Right kidney (tissue), 1 donor: ENCODE measurements around the gene TIMP4.

ENCODE experiments used
- DNase-seq: peaks from one replicate; pipeline ENCODE4 v3.0.0-alpha.2; 2016

The TIMP4 gene

DNA sequence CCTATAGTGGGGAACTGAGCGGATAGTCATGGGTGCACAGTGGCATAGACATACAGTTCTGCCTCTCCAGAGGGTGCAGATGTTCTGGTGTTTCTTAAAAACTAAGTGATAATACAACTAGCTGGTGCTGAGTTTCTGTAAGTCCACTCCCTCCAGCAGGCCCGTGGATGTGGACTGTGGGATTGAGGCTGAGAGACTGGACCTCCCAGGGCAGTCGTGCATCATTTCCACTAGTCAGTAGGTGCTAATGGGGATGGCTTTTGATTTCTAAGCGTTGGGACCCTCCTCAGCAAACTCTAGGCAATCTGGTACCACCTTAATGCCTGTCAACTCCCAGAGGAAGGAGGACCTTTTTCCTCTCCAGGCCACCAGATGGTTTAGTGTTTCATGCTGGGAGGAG is 27.3 kb upstream of the TIMP4 start:
- no peak for DNase-seq

DNA sequence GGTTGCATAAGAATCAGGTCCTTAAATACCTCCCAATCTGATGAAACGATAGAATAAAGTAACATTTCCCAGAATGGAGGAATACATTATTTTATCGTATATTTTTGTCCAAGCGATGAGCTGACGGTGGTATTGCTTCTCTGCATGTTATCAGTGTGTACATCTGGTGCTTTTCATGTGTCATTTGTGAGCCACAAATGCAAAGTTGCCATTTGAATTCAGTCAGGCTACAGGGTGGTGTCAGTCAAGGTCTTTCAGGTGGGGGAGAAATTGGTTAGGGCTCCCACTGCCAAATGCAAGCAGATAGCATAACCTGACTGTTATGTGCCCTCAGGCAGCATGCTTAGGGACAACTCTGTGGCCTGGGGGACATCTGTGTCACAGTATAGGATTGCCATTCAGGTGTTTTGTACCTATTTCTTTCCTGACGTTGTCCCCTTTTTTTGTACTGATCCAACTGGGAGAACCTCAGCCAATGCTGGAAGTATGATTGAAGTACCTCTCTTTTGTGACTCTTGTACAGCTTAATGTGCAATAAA is 26.5 kb upstream of the TIMP4 start:
- DNase-seq, result no peak

GRCh38 chr3:12184541-12184940 is 25.8 kb upstream of the TIMP4 start:
- no peak for DNase-seq

GRCh38 chr3:12182687-12183441 is 24.2 kb upstream of the TIMP4 start:
- peak; percentile 12 for DNase-seq

GRCh38 chr3:12181806-12182205 is 23.1 kb upstream of the TIMP4 start:
- no peak for DNase-seq

DNA sequence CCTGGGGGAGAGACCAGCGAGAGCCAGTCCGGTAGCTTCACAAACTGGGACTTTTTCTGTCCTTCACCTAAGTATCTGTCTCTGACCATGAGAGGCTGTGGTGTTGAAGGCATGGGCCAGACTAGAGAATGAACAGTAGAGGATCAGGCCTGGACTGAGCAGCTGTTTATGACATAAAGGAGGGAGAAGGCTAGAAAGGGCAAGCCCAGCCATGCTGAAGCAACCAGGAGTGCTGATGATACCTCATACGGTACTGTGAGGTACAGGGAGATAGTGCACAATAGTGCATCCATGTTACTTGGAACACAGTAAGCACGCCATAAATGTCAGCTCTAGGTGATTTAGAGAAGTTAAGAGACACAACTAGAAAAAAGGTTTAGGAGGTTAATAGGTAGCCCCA is 22.6 kb upstream of the TIMP4 start:
- DNase-seq, result no peak

DNA sequence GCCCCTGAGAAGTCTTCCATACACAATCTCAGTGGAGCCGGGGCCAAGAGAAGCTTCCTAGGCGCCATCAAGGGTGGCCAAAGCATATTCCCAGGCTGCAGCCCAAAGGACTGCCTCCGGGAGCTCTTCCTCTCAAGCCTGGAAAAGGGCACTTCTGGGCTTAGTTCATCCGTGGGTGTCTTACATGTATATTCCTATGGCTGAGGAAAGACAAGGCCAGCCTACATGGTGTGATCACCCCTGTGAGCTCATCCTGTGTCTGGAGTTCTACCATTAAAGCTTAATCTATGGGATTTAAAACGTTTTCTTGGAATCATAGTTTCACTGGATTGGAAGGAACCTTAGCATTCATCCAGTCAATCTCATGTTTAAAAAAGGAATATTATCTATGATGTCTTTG is 21.9 kb upstream of the TIMP4 start:
- no peak for DNase-seq

DNA sequence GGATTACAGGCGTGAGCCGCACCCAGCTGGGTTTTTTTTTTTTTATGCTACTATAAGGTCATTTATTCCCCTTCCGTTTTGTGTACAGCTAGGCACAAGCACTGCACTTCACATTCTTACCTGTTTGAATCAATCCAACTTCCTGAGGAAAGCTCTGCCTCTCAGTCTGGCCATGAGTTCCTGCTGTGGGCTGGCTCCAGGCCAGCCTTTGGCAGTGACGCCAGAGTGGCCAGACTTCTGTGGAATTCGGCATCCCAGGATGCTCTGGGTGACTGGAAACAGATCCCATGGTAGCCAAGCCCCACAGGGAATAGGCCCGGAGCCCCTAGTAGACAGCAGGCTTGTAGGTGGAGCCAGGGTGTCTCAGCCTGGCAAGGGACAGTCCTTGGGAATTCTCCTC is 21.5 kb upstream of the TIMP4 start:
- DNase-seq, result no peak

- DNase-seq, result no peak
These were observed 20.7 kb upstream of the TIMP4 start for GRCh38 chr3:12179441-12179840.

DNA sequence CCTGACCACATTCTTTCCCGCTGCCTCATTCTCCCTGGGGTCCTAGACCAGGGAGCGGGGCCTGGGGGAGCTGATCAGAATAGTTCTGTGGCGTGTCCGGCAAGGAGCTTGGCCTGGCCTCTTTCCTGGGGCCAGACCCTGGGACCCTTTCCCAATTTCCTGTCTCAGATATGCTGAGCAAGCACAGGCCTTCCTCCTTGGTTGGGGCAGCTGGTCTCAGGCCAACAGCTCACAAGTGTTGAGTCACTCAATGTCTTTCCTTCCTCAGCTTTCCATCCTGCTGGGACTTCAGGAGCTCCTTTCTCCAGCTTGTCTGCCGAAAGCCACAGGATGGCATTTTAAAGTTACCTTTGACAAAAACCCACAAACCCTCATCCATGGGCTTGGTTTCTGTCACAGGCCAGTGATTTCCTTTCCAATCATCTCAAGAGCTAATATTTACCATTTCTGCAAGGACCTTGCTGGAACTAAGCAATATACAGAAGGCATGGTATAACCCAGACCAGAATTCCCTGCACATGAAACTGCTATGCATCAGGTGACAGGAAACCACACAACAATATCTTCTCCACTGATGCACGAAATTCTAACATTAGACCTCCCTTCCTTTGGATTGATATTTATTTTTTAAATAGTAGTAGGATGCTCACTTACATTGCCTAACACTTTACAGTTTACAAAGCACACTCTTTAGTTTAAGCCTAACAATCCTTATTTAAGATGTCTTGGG is 19.5 kb upstream of the TIMP4 start:
- no peak for DNase-seq

- DNase-seq, result no peak
These were observed 18.4 kb upstream of the TIMP4 start for GRCh38 chr3:12177126-12177525.

- peak; percentile 54 for DNase-seq
These were observed 17.2 kb upstream of the TIMP4 start for GRCh38 chr3:12175844-12176453.

GRCh38 chr3:12175137-12175593 is 16.5 kb upstream of the TIMP4 start:
- no peak for DNase-seq

DNA sequence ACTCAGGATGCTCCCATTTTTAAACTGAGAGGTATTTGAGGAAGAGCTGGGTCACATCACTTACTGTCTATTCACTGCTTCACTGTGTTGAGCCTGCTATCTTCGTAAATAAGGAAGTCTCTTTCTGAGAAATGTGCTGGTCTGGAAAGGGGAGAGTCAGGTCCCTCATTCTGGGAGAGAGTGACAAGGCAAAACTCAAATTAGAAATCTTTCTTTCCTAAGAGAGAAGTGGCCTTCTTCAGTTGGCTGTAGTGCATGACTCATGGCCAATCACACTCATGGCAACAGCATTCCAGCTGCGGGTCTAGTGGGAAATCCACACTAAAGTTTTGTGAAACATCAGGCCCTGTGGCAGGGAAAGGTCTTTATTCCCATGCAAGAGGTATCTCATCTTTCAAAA is 11.5 kb upstream of the TIMP4 start:
- no peak for DNase-seq

DNA sequence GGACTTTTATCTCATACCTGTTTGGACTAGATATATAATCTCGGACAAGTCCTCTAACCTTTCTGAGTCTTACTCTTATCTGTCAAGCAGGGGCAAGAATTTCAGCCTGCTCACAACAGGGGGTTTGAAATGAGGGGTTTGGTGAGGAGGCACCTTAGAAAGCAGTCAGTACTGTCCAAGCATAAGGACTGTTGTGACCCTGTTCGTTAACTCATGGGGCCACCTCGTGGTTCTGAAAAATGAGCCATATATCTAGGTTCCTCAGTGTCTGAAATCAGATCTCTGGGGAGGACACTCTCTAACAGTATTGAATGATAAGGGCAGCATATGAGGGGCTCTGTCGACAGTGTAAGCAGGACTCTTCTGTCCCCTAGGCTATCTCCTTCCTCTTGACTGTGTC is 7.2 kb upstream of the TIMP4 start:
- no peak for DNase-seq

- no peak for DNase-seq
These were observed 502 bp upstream of the TIMP4 start for GRCh38 chr3:12159227-12159601.

GRCh38 chr3:12157026-12157425 is 1.7 kb downstream of the TIMP4 start:
- DNase-seq, result no peak

DNA sequence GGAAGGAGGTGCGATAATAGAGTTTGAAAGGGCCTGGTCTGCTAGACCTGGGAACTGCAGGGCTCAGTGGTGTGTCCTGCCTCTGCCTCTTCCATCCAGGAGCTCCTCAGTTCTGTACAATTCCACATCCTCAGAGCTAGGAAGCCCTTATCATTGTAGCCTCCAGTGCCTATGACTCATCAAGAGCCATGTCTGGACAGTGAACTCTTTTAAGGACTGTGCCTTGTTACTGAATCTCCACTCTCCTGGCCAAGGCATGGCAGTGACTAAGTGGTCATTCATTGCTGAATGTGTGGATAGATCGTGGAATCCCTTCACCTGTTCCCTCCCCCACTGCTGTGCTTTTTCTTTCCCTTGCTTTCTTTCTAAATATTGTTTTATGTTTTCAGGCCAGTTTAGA is 2.9 kb downstream of the TIMP4 start:
- DNase-seq, result no peak

- DNase-seq, result no peak
These were observed 3.4 kb downstream of the TIMP4 start for GRCh38 chr3:12155264-12155663.

DNA sequence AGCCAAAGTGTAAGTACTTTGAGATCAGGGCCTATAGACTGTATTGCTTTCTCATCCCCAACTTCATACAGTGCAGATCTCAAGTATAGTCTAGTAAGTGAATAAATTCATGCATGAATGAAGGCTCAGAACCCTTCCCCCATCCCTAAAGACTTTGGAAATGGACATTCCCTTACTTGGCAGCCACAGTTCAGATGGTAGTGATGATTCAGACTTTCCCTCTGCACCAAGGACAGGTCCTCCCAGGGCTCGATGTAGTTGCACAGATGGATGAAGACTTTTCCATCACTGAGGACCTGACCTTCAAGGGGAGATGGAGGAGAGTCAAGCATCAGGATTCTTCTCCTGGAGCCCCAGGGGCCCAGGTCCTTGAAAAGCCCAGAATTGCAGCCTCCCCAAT is 4.6 kb downstream of the TIMP4 start:
- no peak for DNase-seq

GRCh38 chr3:12150112-12150511 is 8.6 kb downstream of the TIMP4 start:
- DNase-seq, result no peak

- DNase-seq, result no peak
These were observed 9.7 kb downstream of the TIMP4 start for GRCh38 chr3:12149029-12149428.

DNA sequence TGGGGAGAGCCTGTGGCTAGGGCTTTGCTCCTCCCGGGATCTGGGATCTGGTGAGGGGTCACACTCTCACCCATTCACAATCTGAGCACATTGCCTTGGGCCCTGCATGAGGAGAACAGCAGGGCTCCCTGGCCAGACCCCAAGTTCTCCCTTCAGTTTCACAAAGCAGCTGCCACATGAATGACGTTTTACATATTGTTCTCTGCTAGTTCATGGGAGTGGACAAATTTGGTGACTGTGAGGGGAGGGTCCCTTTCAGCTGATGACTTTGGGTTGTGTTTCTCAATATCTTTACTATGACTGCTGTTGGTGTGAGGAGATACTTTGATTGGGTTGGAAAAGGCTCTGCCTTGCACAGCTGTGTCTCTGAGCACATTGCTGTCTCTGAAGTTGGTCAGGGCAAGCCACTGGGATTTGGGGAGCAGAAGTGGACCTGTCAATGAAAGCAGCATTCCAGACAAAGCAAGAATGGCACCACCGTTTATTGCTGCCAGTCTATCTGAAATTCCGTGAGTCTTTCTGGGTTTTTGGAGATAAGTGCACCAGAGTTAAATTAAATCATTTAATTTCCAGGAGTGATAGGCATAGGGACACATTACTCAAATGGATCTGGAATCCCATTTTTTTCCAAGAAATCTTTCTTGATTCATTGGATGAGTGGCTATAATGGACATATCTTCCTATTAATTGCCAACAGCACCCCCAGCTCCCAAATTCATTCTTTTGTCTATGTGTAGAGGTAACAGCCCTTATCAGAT is 10.3 kb downstream of the TIMP4 start:
- no peak for DNase-seq
